ENCODE results near the gene KIF20A. TPM values are rescaled to one million over a fixed set of nuclear protein-coding genes. Genes with fewer than 3 reads are reported as not detected.

Gene KIF20A
- total RNA-seq, 1 experiment from 2014 or later = 67.1 TPM

DNA sequence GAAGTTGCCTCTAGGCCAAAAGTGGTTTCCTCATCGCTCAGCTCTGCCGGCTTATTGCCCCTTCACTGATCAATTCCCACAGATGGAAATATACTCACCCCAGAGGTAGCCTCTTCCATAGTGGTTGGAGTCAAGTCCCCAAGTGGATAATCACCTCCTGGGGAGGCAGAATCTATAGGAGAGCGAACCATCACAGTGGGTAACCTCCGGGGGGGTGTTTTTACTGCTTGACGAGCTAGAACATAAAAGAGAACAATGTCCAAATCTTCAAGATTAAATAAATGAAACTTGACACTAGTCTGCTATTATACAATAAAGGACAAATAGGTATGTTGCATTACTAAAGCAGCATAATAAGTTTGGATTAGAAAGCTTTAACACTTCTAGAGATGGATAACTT lies 9.8 kb upstream of the KIF20A start:
- Histone ChIP-seq H3K4ac (ENCODE audit: low read depth, low read length) (no peak overlapping the region), H3K4me2 (ENCODE audit: insufficient read depth, insufficient read length, low read length) (no peak overlapping the region), H3K23me2 (ENCODE audit: insufficient read length, low read depth, low read length, poor library complexity, severe bottlenecking) (no peaks in the 10 kb centered on the region), H3K9ac (ENCODE audit: extremely low read depth, insufficient read length, low read length) (no peak overlapping the region), H4K8ac (replicated peaks; ENCODE audit: insufficient read length, low read depth, low read length) (no peak overlapping the region), H2AFZ (ENCODE audit: low read length) (no peak overlapping the region), H3K23ac (ENCODE audit: insufficient read length, low read depth, low read length) (no peak overlapping the region), H2BK5ac (ENCODE audit: insufficient read length, low read length) (no peak overlapping the region), H3K14ac (ENCODE audit: insufficient read depth, low read length) (no peak overlapping the region), H3K27me3 (ENCODE audit: insufficient read depth, low read length) (no peaks in the 10 kb centered on the region), H4K5ac (ENCODE audit: insufficient read length, low read depth, low read length) (no peak overlapping the region), H3K27ac (ENCODE audit: insufficient read length, low read depth, low read length) (no peak overlapping the region), H2BK15ac (ENCODE audit: low read depth, low read length) (no peak overlapping the region), H4K20me1 (ENCODE audit: control insufficient read depth, insufficient read depth, insufficient read length) (no peaks in the 10 kb centered on the region), H3T11ph (ENCODE audit: low read length) (no peak overlapping the region), H2BK120ac (ENCODE audit: low read depth, low read length, poor library complexity, severe bottlenecking) (no peak overlapping the region), H3K18ac (ENCODE audit: insufficient read length, low read depth, low read length) (no peak overlapping the region), H3K9me3 (ENCODE audit: control insufficient read depth, low read depth, low read length) (no peaks in the 10 kb centered on the region), H3K4me1 (ENCODE audit: insufficient read depth, low read length) (no peaks in the 10 kb centered on the region), H2BK12ac (ENCODE audit: insufficient read length, low read depth, low read length) (no peak overlapping the region), H4K91ac (ENCODE audit: insufficient read length, low read depth, low read length) (no peak overlapping the region), H3K56ac (ENCODE audit: insufficient read length, low read depth, low read length) (no peak overlapping the region), H2BK20ac (ENCODE audit: low read depth, low read length, poor library complexity, severe bottlenecking) (no peak overlapping the region), H2AK5ac (ENCODE audit: insufficient read length, low read length) (no peak overlapping the region), H3K79me2 (ENCODE audit: insufficient read depth, low read length) (no peaks in the 10 kb centered on the region), H3K79me1 (ENCODE audit: insufficient read depth, low read depth, low read length, poor library complexity, severe bottlenecking) (no peaks in the 10 kb centered on the region)
- WGBS (ENCODE audit: extremely low coverage, insufficient read length, low lambda C conversion rate) = no CpG with 5 or more reads among the region's 5 CpGs
- DNase-seq = no peak
- TF ChIP-seq CTCF (conservative IDR thresholded peaks at IDR 0.05) = no peak
- H3K27me3 Mint-ChIP-seq (ENCODE audit: low read depth) = no peaks in the 10 kb centered on the region
- no peak overlapping the region for H3K4me3 Mint-ChIP-seq
- no peaks in the 10 kb centered on the region for H3K4me1 Mint-ChIP-seq
- H3K27ac Mint-ChIP-seq = no peak overlapping the region
- H3K9me3 Mint-ChIP-seq = no peaks in the 10 kb centered on the region
- H3K36me3 Mint-ChIP-seq (ENCODE audit: insufficient read depth in 1 of 3, low read depth in 3 of 3) = peaks cover 50 to 96% (median 92%) of the 10 kb centered on the region in 3 experiments; a peak in 6 of 7 replicates

Data from H9 (cell line).